HG03378 (cell line): Measurements from ENCODE around the gene ATP2C1.

Source experiments
- ATAC-seq: cut with Tn5 transposase; IDR thresholded peaks from one replicate; pipeline ENCODE4 v1.9.1; 2021; ENCODE audit warnings: mild to moderate bottlenecking, moderate library complexity; ENCODE audit not compliant: unreplicated experiment

The ATP2C1 gene

GRCh38 chr3:130895690-130896488, 2.0 kb downstream of the ATP2C1 start:
- ATAC-seq: no peak

- ATAC-seq: no peak
Measured at GRCh38 chr3:130897316-130897715, 3.4 kb downstream of the ATP2C1 start.

GRCh38 chr3:130900959-130901358, 7.1 kb downstream of the ATP2C1 start:
- peak; percentile 48 for ATAC-seq

DNA sequence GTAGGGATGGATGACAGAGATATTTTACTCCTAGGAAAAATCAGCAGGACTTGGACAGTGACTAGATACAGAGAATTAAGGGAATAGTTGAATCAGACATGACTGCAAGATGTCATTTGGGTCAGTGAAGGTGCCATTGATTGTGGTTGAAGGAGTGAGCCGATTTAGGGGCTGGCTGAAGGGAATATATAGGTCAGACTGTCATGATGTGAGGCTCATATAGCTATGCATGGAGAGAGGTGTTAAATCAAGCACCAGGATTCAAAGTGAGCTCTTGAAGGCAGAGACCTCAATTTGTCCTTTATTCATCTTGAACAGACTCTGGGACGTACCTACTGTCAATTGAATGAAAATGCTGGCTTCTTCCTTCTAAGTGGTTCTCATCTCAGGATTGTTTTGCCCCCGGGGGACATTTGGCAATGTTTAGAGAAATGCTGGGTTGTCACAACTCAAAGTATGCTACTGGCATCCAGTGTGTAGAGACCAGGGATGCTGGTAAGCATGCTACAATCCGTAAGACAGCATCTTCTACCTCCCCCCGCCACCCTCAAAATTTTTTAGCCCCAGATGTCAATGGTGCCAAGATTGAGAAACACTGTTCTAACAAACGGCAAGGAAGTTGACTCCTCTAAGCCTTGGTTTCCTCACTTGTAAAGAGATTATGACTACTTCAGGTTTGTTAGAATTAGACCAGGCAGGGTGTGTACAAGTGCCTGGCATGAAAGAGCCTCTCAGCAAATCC, 7.8 kb downstream of the ATP2C1 start:
- ATAC-seq: no peak

GRCh38 chr3:130903412-130903908, 9.6 kb downstream of the ATP2C1 start:
- ATAC-seq: no peak

DNA sequence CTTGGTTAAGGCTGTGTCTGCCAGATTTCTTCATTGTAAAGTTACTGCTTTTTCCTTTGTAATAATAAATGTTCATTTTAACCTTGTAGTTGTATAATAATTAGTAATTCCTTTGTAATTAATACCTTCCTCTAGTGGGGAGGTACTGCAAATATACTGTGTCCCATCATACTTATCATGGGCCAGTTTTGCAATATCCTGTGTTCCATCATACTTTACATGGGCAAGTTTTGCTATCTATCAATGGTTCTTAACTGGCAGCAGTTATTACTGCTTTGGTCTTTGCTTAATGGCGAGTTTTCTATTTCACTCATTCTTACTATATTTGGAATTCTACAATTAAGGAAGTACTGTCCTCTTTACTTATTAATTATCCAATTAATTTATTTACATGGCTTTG, 10.6 kb downstream of the ATP2C1 start:
- no peak for ATAC-seq

DNA sequence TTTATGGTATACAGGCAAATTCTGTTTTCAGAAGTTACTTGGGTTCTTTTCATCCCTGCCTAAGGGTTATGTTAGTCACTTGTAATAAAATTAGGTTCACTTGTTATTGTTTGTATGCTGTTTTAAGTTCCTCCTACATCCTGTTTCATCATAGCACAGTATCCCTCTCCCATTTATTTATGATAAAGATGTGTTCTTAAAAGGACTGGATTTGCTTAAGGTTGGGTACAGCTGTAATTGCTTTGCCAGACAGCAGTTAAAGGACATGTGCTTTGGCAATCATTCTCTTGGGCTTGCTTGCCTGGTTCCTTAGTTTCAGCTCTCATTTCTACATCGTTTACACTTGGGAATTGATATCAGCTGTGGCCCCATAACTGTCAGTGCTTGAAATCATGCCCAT, 11.7 kb downstream of the ATP2C1 start:
- ATAC-seq: no peak

- no peak for ATAC-seq
Measured at GRCh38 chr3:130906374-130906995, 12.6 kb downstream of the ATP2C1 start.

DNA sequence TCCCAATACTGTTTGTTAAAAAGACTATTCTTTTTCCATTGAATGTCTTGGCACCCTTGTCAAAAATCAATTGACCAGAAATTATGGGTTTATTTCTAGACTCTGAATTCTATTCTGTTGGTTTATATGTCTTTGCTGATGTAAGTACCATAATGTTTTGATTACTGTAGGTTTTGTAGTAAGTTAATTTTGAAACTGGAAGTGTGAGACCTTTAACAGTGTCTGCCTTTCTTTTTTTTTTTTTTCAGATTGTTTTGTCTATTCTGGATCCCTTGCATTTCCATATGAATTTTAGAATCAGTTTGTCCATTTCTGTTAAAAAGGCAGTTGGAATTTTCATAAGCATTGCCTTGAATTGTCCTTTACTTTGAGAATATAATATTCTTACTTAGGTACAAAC, 13.6 kb downstream of the ATP2C1 start:
- no peak for ATAC-seq

GRCh38 chr3:130907966-130908365, 14.1 kb downstream of the ATP2C1 start:
- no peak for ATAC-seq

DNA sequence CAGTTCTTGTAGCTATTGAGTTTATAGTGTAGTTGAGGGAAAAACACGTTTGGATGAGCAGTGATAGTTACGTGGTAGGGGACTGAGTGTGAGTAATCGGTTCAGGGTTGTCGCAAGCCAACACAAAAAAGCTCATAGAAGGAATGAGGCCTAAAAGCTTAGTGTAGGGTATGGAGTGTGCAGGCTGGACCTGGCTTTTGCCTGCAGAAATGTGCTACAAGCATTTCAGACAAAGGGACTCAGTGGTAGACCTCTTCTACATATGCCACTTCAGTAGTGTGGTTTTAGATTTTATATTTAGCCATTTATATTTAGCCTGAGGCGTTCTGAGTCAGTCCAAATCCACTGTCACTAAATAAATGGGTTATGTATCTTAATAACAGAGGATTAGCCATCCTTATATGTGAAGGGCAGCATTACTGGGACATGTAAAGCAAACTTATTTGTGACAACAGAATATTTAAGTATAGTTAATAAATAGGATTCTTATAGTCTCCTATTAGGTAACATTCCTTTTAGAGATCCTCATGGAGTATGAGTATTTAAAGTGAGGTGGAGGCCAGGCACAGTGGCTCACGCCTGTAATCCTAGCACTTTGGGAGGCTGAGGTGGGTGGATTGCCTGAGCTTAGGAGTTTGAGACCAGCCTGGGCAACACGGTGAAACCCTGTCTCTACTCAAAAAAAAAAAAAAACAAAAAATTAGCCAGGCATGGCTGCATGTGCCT, 21.8 kb downstream of the ATP2C1 start:
- peak; percentile 55 for ATAC-seq

DNA sequence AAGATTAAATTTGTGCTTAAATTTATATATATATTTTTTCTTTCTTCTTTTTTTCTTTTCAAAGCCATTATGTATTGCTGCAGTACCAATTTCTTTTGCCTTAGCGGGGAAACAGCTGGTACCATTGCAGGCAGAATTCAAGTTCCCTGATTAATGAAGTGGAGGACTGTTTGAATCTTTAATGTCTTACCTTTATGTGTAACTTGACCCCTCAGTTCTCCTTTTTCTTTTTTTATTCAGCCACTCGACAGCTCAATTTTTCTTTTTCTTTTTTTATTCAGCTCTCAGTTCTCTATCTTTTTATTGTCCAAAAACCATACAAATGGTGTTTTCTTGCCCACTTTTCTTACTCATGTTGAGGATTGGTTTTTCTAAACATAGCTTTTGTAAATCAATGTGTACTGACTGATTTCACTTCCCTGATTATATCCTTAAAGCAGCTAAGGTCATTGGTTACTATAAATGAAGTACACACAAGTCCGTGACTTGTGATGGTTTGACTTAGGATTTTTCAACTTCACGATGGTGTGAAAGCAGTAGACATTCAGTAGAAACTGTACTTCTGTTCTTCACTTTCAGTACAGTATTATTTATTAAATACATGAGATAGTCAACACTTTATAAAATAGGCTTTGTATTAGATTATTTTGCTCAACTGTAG, 22.8 kb downstream of the ATP2C1 start:
- peak; percentile 81 for ATAC-seq

GRCh38 chr3:130918328-130918727, 24.4 kb downstream of the ATP2C1 start:
- no peak for ATAC-seq

DNA sequence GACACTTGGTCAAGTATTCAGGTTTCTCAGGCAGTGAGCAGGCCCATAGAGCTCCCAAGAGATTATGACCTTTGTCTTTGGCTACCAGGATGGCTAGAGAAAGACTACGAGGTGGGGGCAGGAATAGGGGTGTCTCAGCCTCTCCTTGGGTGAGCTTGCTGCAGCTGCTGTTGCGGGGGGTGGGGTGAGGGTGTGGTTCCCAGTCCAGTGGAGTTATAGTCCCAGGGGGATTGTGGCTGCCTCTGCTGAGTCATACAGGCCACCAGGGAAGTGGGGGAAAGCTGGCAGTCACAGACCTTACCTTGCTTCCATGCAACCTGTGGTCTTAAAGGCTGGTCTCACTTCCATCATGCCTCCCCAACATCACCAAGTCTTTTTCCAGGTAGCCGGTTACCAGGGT, 31.7 kb downstream of the ATP2C1 start:
- ATAC-seq: peak; percentile 64

DNA sequence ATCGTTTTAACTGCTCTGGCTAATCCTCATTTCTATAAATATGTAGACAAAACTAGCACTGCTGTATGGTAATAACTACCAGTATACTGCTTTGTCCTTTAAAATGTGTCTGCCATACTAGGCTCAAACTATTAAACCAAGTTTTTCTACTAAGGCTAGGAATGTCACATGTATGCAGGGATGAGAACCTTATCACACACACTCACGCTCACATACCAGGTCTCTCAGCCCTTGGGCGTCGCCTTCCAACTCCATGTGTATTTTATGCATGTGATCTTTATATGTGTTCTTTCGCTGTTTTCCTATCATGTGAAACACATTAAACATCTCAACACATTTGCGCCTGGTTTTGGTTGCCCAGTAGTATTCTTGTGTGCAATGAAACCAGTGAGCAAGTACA, 32.6 kb downstream of the ATP2C1 start:
- ATAC-seq: no peak

- no peak for ATAC-seq
Measured at GRCh38 chr3:130929804-130930203, 35.9 kb downstream of the ATP2C1 start.

GRCh38 chr3:130932979-130933378, 39.1 kb downstream of the ATP2C1 start:
- no peak for ATAC-seq

GRCh38 chr3:130933801-130934345, 40.0 kb downstream of the ATP2C1 start:
- no peak for ATAC-seq

DNA sequence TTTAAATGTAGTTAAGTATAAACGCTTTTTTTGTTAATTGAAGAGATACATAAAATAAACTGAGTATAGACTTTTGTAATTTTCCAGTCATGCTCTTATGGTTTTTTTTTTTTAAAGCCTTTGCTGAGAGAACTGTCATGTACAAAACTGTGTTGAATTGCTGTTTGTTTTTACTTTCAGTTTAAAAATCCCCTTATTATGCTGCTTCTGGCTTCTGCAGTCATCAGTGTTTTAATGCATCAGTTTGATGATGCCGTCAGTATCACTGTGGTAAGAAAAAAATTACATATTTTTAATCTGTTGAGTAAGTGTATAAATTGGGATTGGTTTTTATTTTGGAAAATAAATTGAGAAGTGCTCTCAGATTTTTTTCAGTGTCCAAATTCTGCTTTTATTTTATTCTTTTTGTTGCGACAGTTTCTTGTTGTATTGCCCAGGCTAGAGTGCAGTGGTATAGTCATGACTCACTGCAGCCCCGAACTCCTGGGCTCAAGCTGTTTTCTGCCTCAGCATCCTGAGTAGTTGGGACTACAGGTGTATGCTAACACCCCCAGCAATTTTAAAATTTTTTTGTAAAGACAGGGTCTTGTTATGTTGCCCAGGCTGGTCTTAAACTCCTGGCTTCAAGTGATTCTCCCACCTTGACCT, 40.7 kb downstream of the ATP2C1 start:
- ATAC-seq: no peak
